ENCODE results near the gene INS. TPM values are rescaled to one million over a fixed set of nuclear protein-coding genes. Genes with fewer than 3 reads are reported as not detected.

Gene INS
- not detected in 2 replicates for total RNA-seq (2014; rRNA removed; shearing (Covaris generic))
- not detected in 2 replicates for polyA plus RNA-seq (2014; cell fraction: nucleus; rRNA removed)

DNA sequence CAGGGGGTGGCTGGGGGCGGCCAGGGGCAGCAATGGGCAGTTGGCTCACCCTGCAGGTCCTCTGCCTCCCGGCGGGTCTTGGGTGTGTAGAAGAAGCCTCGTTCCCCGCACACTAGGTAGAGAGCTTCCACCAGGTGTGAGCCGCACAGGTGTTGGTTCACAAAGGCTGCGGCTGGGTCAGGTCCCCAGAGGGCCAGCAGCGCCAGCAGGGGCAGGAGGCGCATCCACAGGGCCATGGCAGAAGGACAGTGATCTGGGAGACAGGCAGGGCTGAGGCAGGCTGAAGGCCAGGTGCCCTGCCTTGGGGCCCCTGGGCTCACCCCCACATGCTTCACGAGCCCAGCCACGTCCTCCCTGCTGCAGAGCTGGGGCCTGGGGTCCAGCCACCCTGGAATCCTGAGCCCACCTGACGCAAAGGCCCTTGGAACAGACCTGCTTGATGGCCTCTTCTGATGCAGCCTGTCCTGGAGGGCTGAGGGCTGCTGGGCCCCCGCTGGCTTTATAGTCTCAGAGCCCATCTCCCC is at the start of gene INS:
Gene INS, minus strand, starts transcription at position 474 of the 524 bp plus-strand sequence. Its CDS starts 238 bp downstream, at position 236.
- DNase-seq (ENCODE audit: extremely low read depth, low read depth): no peak

DNA sequence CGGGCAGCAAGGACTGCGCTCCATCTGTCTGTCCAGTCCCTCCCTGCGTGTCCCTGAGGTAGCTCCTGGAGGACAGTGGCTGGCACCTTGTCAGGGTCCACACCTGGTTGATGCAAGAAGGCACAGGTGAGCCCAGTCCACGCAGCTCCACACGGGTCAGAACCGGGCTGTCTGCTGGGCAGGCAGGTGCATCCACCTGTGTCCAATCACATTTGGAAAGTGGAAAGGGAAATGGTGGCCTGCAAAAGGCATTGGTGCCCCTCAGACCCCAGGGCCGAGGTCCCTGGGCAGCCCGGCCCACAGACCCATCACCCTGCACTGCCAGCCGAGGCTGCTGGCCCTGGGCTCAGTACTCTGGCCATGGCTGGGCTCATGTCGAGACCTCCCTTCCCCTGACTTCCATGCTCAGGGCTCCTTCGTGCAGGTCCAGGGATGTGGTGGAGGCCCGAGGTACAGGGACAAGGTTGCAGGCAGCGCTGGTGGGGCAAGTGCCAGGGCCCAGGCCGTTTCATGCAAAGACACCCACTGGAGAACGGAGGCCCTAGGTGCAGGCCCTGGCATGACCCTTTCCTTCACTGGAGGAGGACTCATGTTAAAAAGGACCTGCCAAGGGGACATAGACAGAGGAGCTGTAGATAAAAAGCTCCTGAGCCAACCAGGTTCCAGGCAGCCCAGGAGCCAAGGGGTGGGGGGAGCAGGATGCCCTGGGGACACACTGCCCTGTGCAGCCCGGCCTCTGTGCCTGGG is 49.5 kb upstream of the INS start:
- no peak for DNase-seq (ENCODE audit: extremely low read depth, low read depth)

DNA sequence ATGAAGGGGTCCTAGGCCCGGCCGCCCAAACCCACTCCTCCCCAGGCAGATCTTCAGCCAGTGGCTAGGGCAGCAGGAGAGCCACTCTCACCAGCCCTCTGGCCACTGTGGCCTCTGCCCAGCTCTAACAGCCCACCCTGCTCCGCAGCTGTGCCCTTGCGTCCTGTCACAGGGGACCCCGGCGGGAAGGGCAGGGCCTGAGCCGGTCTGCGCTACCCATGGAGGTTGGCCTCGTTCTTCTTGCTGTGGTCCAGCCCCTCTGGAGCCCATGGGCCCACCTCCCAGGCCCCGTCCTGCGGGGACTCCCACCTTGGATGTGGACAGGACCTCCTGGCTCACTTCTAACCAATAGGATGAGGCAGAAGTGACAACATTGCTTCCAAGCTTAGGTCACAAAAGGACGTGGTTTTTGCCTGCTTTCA is 48.9 kb upstream of the INS start:
- no peak for DNase-seq (ENCODE audit: extremely low read depth, low read depth)

DNA sequence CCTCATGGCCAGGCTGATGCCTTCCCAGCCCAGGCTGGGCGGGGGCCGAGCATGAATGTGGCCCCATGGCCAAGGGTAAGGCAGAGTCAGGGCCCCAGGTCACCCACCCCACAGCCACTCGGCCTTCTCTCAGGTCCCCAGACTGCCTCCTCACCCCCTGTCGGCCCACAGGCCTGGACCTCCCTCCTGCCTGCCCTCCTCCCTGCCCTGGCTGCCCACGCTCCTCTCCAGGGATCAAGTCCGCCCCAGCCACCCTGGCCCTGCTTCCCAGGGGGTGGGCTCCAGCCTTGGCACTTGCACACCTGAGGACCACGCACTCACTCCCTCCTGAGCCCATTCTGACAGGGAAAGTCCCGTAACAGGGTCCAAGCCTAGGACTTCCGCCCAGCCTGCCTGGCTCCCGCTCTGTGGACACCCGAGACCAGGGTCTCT is 48.4 kb upstream of the INS start:
- no peak for DNase-seq (ENCODE audit: extremely low read depth, low read depth)

DNA sequence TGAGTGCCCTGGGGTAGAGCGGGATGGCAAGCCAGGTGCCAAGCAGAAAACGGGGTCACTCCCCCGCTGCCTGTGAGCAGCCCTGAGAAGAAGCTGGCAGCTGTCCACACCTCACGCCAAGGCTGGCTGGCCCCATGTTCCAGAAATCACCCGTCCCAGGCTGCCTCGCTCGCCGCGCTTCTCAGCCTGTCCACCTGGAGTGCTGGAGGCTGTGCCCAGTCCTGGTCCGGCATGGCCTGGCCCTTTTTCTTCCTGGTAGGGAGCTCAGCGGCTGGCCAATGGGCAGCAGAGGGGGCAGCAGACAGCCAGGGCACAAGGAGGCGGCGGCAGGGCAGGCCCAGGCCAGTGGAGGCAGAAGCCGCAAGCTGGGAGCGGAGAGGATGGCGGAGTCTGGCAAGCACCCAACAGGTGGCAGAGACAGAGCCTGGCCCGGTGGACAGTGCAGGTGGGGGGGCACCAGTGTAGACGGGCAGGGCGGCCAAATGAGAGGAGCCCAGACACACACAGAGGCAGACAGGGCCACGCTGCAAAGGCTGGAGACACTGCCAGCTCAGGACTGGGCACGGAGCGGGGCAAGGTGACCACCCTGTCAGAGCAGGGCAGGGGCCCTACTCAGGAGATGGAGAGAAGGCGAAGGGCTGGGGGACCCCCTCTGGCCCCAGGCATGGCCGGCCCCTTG is 47.8 kb upstream of the INS start:
- no peak for DNase-seq (ENCODE audit: extremely low read depth, low read depth)

DNA sequence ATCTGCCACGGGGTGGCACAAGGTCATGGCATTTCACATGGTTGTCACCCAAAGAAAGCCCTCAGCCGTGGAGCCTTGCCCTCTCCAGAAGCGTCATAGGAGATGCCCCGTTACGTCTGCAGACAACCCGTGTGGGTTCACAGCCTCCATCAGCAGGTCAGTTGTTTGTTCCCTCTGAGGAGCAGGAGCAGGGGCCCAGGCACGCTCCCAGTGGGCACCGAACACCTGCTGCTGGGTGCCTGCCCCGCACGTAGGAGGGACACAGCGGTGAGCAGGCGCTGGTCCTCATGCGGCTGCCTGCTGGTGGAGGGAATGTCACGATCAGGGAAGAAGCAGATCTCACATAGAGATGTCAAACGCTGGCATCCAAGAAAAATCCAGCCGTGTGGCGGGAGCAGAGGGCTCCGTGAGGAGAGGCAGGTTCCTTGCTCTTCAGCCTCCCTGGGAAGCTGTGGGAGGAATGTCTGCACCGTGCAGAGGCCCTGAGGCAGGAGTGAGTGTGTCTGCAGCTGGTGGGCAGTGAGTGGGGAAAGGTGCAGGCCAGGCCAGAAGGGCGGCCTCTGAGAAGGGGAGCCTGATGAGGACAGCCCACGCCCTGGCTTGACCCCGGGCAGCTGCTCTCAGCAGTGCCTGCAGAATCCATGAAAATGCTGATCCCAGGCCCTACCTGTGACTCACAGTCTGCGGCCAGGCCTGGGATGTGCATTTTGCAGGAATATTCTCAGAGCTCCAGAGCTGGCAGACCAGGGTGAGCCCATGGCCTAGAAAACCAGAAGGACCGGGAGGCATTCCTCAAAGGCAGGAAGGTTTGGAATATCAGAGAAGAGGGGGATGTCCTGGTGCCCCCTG is 47.0 kb upstream of the INS start:
- DNase-seq (ENCODE audit: extremely low read depth, low read depth): no peak

DNA sequence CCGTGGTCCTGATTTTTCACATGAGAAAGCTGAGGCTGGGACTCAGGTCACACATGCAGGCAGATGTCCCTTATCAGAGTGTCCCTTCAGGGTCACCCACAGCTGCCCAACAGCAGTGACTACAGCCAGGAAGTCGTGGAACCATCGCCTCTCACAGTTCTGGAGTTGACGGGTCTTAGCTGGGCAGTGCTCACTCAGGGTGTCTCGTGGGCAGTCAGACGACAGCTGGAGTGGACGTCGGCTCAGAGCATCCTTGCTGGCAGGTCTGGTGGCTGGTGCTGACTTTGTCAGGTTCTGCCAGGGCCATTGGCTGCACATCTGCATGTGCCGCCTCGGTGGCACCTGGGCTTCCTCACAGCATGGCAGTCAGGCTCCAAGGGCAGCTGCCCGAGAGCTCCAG is 46.2 kb upstream of the INS start:
- DNase-seq (ENCODE audit: extremely low read depth, low read depth): no peak

DNA sequence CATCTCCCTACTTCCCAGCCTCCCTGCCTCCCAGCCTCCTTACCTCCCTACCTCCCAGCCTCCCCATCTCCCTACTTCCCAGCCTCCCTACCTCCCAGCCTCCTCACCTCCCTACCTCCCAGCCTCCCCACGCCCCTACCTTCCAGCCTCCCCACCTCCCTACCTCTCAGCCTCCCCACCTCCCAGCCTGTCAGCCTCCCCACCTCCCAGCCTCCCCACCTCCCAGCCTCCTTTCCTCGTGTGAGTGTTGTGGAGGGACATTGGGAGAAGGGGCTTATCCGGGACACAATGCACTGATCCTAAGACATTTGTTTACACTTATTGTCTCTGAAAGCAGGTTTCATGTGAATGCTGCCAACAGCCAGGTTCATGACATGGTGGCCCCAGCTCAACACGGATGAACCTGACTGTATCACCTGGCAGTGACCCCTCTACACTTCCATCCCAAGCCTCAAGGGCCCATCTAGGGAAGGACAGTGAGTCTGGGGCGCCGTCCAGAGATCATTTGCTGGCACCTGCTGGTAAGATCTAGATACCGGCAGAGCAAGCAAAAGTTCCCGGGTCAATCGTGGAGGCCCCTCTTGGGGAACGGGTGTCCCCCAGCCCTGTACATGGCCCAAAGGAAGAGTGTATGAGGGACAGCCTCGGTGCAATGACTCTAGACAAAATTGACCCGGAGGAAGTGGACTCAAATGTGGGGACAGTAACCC is 45.1 kb upstream of the INS start:
- no peak for DNase-seq (ENCODE audit: extremely low read depth, low read depth)

DNA sequence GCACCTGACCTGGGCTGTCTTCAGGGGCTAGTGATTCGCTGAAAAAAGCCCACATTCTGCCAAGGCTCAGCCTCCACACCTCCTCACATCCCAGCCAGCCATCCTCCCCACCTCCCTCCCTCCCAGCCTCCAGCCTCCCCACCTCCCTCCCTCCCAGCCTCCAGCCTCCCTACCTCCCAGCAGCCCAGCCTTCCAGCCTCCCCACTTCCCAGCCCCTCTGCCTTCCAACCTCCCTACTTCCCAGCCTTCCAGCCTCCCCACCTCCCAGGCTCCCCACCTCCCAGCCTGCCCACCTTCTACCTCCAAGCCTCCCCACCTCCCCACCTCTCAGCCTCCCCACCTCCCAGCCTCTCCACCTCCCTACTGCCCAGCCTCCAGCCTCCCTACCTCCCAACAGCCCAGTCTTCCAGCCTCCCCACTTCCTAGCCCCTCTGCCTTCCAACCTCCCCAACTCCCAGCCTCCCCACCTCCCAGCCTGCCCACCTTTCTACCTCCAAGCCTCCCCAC is 44.3 kb upstream of the INS start:
- DNase-seq (ENCODE audit: extremely low read depth, low read depth): no peak

DNA sequence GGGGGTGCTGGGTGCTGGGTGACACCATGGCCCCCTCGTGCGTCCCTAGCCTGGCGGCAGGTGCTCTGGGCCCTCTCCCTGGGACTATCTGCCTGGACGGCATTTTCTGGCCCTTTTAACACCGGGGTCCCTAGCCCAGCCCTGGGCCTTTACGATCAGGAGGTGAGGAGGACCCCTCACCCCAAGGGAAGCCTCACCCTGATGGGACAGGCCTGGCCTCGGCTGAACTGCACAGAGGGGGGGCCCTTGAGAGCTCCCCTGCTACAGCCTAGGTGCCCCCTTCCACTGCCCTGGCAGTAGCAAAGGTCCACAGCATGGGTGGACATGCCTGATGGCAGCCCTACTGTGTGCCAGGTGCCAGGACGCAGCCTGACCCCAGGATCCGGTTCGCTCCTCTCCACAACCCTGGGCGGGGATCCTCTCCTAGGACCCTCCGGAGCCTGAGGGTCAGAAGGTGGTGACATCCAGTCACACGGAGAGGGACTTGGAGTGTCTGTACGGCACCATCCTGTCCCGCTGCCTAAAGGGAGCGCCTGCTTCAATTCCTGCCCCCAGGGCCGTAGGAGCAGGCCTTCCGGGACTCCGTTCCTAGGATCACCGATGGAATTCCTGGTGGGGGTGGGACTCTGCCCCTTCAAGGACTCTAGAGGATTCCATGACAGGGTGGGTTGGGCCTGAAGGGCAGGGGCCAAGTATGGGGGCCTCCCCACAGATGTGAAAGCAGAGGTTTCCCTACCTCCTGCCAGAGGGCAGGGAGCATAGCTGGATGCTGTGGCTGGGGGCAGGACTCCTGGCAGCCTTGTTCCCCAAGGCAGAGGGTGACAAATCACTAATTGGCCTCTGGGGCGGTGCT is 43.6 kb upstream of the INS start:
- no peak for DNase-seq (ENCODE audit: extremely low read depth, low read depth)

DNA sequence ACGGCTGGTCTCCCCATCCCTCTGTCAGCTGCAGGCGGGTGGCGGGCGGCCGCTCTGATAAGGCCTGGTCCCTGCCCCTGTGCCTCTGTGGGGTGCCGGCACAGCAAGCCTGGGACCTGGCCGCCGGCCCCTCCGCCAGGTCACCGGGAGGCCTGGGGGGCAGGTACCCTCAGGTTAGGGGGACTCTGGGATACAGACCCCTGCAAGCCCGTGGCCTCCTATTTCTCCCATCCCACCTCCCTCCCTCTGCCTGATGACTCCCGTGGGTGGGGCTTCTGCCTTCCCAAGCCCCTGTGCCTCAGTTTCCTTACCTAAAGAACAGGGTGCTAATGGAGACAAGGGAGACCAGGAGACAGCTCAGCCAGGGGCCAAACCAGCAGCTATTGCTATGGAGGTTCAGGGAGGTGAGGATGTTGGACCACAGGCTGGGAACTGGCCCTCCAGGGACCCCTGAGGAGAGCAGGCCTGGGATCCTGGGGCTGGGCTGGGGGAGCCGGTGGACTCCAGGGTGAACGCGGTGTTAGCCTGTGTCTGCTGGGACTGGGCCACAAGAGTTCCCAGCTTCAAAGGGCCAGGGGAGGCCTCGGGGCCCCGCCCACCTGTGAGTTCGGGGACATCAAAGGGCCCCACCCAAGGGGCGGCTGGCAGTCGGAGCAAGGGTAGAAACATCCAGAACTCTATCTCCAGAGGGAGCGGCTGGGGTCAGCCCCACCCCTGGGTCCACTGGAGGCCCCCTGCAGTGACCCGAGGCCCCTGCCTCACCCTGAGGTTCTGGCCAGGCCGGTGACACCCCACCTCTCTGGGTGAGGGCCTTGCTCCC is 42.6 kb upstream of the INS start:
- DNase-seq (ENCODE audit: extremely low read depth, low read depth): no peak

DNA sequence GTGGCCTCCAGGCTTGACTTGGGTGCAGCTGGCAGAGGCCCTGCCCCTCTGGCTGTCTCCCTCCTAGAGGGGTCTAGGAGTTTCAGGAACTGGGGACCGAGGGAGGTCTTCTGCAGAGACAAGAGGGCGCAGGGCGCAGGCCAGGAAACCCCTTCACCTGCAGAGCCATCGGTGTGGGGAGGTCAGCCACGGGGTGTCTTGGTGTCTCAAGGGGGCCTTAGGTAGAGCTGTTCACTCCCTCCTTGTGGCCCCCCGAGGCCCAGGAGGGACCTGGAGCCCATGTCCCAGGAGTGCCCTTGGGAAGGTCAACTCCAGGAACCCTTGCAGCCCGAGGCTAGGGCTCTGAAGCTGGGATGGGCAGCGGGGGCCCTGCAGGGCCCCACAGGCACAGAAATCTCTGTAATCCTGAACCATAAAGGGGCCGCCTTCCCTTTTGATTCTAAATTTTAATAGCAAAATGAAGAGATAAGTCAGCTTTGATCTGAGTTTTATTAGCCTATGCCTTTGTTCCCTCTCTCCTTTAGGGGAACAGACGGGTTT is 42.0 kb upstream of the INS start:
- DNase-seq (ENCODE audit: extremely low read depth, low read depth): no peak

DNA sequence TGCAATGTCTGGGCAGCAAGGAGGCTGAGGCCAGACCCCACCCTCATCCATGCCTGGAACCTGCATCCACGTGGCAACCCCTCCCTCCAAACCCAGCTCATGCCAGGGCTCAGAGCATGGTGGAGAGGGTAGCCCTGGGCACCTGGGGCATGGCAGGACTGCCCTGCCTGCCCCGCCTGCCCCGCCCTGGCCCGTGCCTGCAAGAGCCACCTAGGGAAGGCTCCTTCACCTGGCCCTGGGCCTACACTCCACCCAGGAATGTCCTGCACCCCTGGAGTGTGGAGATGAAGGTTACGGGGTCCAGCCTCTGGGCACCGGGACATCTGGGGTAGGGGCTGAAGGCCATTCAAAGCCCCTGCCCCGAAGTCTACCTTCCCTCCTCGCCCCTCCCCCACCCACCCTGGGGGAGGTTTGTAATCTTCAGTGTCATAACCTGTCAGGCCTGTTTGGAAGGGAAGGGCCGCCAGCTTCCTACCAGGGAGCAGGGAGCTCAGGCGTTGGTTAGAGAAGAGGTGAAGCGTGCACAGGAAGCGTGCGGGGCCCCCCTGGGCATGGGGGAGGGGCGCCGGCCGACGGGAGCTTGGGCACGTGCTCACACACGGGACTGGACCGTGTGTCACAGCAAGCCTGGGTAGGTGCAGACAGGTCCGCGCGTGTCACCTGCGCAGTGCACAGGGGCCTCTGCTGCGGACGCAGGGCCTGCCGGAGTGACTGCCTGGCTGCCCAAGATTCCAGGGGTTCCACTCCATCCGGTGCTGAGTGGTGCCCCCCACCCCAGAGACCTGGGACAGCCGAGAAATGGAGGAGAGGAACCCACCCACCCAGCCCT is 41.3 kb upstream of the INS start:
- no peak for DNase-seq (ENCODE audit: extremely low read depth, low read depth)

DNA sequence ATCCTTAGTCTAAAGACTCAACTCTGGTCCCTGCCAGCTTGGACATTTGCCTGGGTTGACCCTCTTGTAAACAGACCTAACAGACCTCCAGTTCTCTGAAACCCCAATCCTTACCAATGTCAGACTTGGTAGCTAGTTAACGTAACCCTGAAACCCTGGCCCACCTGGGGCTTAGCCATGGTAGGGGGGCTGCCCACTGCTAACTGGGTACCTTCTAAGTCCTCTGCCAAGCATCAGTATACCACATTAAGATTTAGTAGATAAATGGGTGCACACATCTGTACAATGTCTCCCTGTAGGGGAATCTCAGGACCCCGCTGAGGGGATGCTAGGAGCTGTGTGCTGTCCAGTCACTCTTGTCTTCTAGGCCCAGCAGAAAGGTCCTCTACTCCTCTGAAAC is 40.5 kb upstream of the INS start:
- no peak for DNase-seq (ENCODE audit: extremely low read depth, low read depth)

DNA sequence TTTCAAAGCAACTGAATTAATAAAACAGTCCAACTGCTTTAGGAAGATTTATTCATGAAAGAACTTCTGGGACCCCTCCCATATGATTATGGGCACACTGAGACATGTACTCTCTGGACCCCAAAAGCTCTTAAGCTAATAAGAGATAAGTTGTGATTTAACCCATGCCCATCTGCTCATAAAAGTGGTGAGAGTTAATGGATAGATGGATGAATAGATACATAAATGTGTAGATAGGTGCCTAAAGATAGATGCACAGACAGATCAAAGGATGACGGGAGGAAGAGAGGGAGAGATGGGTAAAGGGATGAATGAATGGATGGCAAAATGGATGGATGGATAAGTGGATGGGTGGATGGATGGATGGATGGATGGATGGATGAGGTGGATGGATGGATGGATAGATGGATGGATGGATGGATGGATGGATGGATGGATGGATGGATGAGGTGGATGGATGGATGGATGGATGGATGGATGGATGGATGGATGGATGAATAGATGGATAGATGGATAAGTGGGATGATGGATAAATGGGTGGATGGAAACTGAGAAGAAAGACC is 40.0 kb upstream of the INS start:
- DNase-seq (ENCODE audit: extremely low read depth, low read depth): no peak

DNA sequence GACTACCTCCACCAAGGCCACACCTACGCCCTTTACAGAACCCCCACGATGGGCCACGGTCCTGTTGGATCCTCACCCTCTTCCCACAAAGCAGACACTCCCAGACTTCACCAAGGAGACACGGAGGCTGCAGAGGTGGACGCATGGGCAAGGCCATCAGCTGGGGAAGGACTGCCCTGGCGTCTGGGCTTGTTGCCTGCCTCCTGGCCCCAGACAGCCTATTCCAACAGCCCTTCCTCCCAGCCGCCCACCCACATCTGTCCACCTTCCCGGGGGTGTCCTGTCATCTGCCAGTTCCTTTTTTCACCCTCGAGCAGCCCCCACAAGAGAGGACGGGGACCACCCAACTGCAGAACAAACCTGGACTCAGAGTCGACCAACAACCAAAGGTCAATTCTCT is 39.5 kb upstream of the INS start:
- no peak for DNase-seq (ENCODE audit: extremely low read depth, low read depth)
